Gastroesophageal sphincter (tissue), 4 donors: ENCODE results near the gene NR2C2. TPM values are rescaled to one million over a fixed set of nuclear protein-coding genes. Genes with fewer than 3 reads are reported as not detected.

Experiments used
- ATAC-seq: fragments of 150-250 bp; one replicate; pipeline ENCODE4 v1.9.1; 2016; ENCODE audit warnings: mild to moderate bottlenecking, moderate library complexity
- H3K27ac ChIP-seq, 4 donors: fragments of 200-600 bp; sonication (generic) in 3 of 4; 1 replicate in 3 of 4; 2 replicates in 1 of 4; pipeline ENCODE4 v1.5.1; 2016 to 2019
- H3K27me3 ChIP-seq: fragments of 200-600 bp; sonication (generic); one replicate; pipeline ENCODE4 v1.5.1; 2019
- H3K36me3 ChIP-seq, 2 donors: fragments of 200-600 bp; sonication (generic); one replicate each; pipeline ENCODE4 v1.5.1; 2019; ENCODE audit warnings: control low read depth in 1 of 2
- H3K4me1 ChIP-seq, 3 donors: fragments of 200-600 bp; sonication (generic); 1 replicate in 2 of 3; 2 replicates in 1 of 3; pipeline ENCODE4 v1.5.1; 2016 to 2019; ENCODE audit warnings: control low read depth in 2 of 3
- H3K4me3 ChIP-seq, 2 donors: fragments of 200-600 bp; sonication (generic); one replicate each; pipeline ENCODE4 v1.5.1; 2019; ENCODE audit warnings: mild to moderate bottlenecking in 1 of 2, moderate library complexity in 1 of 2
- H3K9me3 ChIP-seq, 3 donors: fragments of 200-600 bp; sonication (generic); one replicate each; pipeline ENCODE4 v1.5.1; 2017 to 2019; ENCODE audit warnings: control low read depth in 2 of 3
- CTCF ChIP-seq, 4 experiments: fragments of 200-600 bp in 2 of 4; fragments of 450-650 bp in 2 of 4; sonication (generic) in 1 of 4; IDR thresholded peaks; one replicate each; pipeline ENCODE4 v1.5.1; 2017 to 2019; ENCODE audit warnings: antibody characterized with exemption in 4 of 4, mild to moderate bottlenecking in 2 of 4, moderate library complexity in 2 of 4
- EP300 ChIP-seq: sonication (generic); formaldehyde crosslinking; IDR thresholded peaks from one replicate; pipeline ENCODE4 v1.6.1; 2017; ENCODE audit warnings: antibody characterized with exemption, mild to moderate bottlenecking
- POLR2A ChIP-seq, 2 donors: fragments of 450-650 bp; IDR thresholded peaks; one replicate each; pipeline ENCODE4 v1.6.1; 2017; ENCODE audit warnings: antibody characterized with exemption in 2 of 2, mild to moderate bottlenecking in 2 of 2, moderate library complexity in 1 of 2
- POLR2AphosphoS5 ChIP-seq: sonication (generic); formaldehyde crosslinking; IDR thresholded peaks from one replicate; pipeline ENCODE4 v1.6.1; 2017; ENCODE audit warnings: antibody characterized with exemption
- WGBS, 2 donors: methylation state at CpG; one replicate each; pipeline ENCODE4 v1.1.5; 2018; ENCODE audit warnings: low coverage in 1 of 2; 5-methylcytosine and 5-hydroxymethylcytosine counted together
- total RNA-seq, 4 donors: library from RNA; depleted of rRNA; stranded (reverse); fragments of >200 nt; gene quantifications; one replicate each; pipeline ENCODE4 v1.1.0, GENCODE V29; 2016

Gene NR2C2
- total RNA-seq, 4 donors from 2014 or later = 35.8 to 56.2 (median 40.7) TPM

DNA sequence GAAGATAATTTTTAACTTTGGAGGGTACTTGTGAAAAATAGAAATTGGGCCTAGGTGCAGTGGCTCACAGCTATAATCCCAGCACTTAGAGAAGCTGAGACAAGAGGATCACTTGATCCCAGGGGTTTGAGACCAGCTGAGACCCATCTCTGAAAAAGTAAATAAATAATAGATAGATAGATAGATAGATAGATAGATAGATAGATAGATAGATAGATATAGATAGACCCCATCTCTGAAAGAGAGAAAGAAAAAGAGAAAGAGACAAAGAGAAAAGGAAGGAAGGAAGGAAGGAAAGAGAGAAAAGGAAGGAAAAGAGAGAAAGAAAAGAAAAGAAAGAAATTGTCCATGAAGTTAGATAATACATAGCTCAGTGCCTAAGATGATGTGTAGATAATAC is 82.2 kb downstream of the NR2C2 start:
- H3K9me3 ChIP-seq = no peaks in the 10 kb centered on the region
- no peak for ATAC-seq
- H3K27me3 ChIP-seq = no peaks in the 10 kb centered on the region
- no peaks in the 10 kb centered on the region for H3K4me1 ChIP-seq
- H3K27ac ChIP-seq = no peak overlapping the region
- peaks cover 0 to 100% of the 10 kb centered on the region in 2 donors for H3K36me3 ChIP-seq
- TF ChIP-seq CTCF (IDR thresholded peaks at IDR 0.05) = no peak
- no peak for TF ChIP-seq POLR2AphosphoS5
- TF ChIP-seq EP300 = no peak
- no peak for TF ChIP-seq POLR2A (IDR thresholded peaks at IDR 0.05)
- H3K4me3 ChIP-seq = no peak overlapping the region

GRCh38 chr3:15032650-15033049 is 85.3 kb downstream of the NR2C2 start:
- 100% methylated on average over 1 of the region's 2 CpGs; no CpG with 5 or more reads in 1 of the 2 donors for WGBS, 2 donors
- no peak for ATAC-seq
- Histone ChIP-seq H3K36me3 (peaks cover 4 to 100% of the 10 kb centered on the region in 2 donors), H3K4me1 (no peaks in the 10 kb centered on the region), H3K27me3 (no peaks in the 10 kb centered on the region), H3K27ac (no peak overlapping the region), H3K4me3 (no peak overlapping the region), H3K9me3 (no peaks in the 10 kb centered on the region)
- TF ChIP-seq POLR2A (IDR thresholded peaks at IDR 0.05) (no peak), CTCF (IDR thresholded peaks at IDR 0.05) (no peak), EP300 (no peak), POLR2AphosphoS5 (no peak)

DNA sequence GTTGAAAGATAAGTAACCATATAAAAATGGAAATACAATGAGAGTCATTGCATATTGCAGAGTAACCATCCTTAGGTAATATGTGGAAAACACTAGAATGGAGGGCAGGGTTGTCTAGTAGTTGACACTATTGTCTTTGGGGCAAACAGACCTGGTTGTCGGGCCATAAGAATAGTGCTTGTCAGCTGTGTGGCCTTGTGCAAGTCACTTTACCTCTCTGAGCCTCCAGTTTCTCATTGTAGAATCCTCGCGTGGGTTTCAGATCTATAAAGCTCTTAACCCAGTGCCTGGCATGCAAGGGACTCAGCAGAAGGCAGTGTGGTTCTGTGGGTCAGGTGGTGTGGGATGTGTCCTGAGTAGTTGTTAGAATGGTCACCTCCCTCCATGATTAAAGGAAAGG is 85.7 kb downstream of the NR2C2 start:
- no peak for ATAC-seq
- Histone ChIP-seq H3K9me3 (no peaks in the 10 kb centered on the region), H3K4me1 (no peaks in the 10 kb centered on the region), H3K27me3 (no peaks in the 10 kb centered on the region), H3K27ac (no peak overlapping the region), H3K4me3 (no peak overlapping the region), H3K36me3 (peaks cover 4 to 100% of the 10 kb centered on the region in 2 donors)
- WGBS, 2 donors = 83 to 100% methylated on average over 1 to 3 of the region's 3 CpGs
- TF ChIP-seq POLR2A (IDR thresholded peaks at IDR 0.05) (no peak), CTCF (IDR thresholded peaks at IDR 0.05) (no peak), POLR2AphosphoS5 (no peak), EP300 (no peak)

DNA sequence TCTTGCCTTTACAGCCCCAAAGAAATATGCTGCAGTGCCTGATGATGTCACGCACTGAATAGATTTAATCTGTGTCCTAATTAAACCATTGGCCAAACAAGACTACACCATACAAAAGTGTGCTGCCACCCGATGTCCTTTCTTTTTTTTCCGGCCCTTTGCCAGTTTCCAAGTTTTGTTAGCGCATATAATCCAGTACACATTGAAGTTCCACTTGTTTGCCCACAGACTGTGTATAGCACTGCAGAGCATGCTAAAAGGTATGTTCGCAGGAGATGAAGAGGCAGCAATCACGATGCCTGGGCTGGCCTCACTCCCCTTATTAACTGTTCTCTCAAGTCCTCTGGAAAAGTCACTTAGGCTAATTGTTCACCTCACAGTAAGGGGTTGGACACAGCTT is 90.9 kb downstream of the NR2C2 start:
- Histone ChIP-seq H3K27me3 (no peaks in the 10 kb centered on the region), H3K9me3 (no peaks in the 10 kb centered on the region), H3K27ac (no peak overlapping the region), H3K4me3 (no peak overlapping the region), H3K36me3 (peaks cover 4 to 100% of the 10 kb centered on the region in 2 donors), H3K4me1 (peaks cover 0 to 5% (median 0%) of the 10 kb centered on the region in 3 donors)
- no peak for ATAC-seq
- TF ChIP-seq POLR2A (IDR thresholded peaks at IDR 0.05) = no peak
- no peak for TF ChIP-seq EP300
- no peak for TF ChIP-seq CTCF (IDR thresholded peaks at IDR 0.05)
- no peak for TF ChIP-seq POLR2AphosphoS5
- 84 to 85% methylated on average over 6 of the region's 6 CpGs for WGBS, 2 donors

DNA sequence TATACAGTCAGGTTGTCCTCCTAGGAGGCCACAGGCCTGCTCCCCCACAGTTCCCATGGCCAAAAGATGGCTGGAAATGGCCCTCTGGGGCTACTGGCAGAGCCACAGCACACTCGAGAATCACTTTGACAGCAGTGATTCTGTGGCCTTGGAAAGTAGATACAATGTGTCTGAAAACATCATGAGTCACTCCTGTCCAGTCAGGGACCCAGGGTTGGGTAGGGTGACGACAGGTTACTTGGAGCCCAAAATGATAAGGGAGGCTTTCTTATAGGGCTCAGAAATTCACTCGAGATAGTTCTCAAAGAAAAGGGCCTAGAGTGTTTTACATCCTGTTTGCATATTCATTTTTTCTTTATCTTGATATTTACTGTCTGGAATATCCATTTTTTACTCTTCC is 93.5 kb downstream of the NR2C2 start:
- Histone ChIP-seq H3K27ac (no peak overlapping the region), H3K36me3 (peaks cover 0 to 100% of the 10 kb centered on the region in 2 donors), H3K9me3 (no peaks in the 10 kb centered on the region), H3K4me3 (no peak overlapping the region), H3K4me1 (peaks cover 0 to 9% (median 0%) of the 10 kb centered on the region in 3 donors), H3K27me3 (no peaks in the 10 kb centered on the region)
- no peak for ATAC-seq
- 83 to 91% methylated on average over 2 to 3 of the region's 3 CpGs for WGBS, 2 donors
- TF ChIP-seq POLR2AphosphoS5 (no peak), CTCF (IDR thresholded peaks at IDR 0.05) (no peak), POLR2A (IDR thresholded peaks at IDR 0.05) (no peak), EP300 (no peak)
